Transverse colon (tissue), 4 donors: ENCODE data around the gene SYNGR1. TPM values are rescaled to one million over a fixed set of nuclear protein-coding genes. Genes with fewer than 3 reads are reported as not detected.

ENCODE experiments used
- DNase-seq: peaks from one replicate; pipeline ENCODE4 v3.0.0-alpha.2; 2019
- H3K27ac ChIP-seq, 4 donors: fragments of 200-600 bp; sonication (generic); 2 replicates each; pipeline ENCODE4 v1.5.1; 2016 to 2018; ENCODE audit warnings: inconsistent platforms in 4 of 4
- H3K27me3 ChIP-seq: fragments of 200-600 bp; sonication (generic); 2 replicates; pipeline ENCODE4 v1.5.1; 2017; ENCODE audit warnings: inconsistent platforms
- H3K36me3 ChIP-seq, 4 donors: fragments of 200-600 bp; sonication (generic); 2 replicates each; pipeline ENCODE4 v1.5.1; 2017 to 2019; ENCODE audit warnings: inconsistent platforms in 4 of 4
- H3K4me1 ChIP-seq, 4 donors: fragments of 200-600 bp; sonication (generic); 2 replicates each; pipeline ENCODE4 v1.5.1; 2017 to 2020; ENCODE audit warnings: inconsistent platforms in 4 of 4
- H3K4me3 ChIP-seq, 4 donors: fragments of 200-600 bp; sonication (generic); 1 replicate in 1 of 4; 2 replicates in 3 of 4; pipeline versions ENCODE4 v1.5.1 to v1.6.1; 2017 to 2019; ENCODE audit warnings: inconsistent platforms in 4 of 4
- H3K9me3 ChIP-seq, 2 donors: fragments of 200-600 bp; sonication (generic); 2 replicates each; pipeline ENCODE4 v1.5.1; 2017 to 2019; ENCODE audit warnings: inconsistent platforms in 2 of 2
- EP300 ChIP-seq: sonication (generic); formaldehyde crosslinking; IDR thresholded peaks from one replicate; pipeline ENCODE4 v1.6.1; 2017; ENCODE audit warnings: antibody characterized with exemption, low read depth
- POLR2A ChIP-seq: fragments of 450-650 bp; IDR thresholded peaks from one replicate; pipeline ENCODE4 v1.6.1; 2016; ENCODE audit warnings: antibody characterized with exemption, mild to moderate bottlenecking, moderate library complexity
- POLR2AphosphoS5 ChIP-seq, 3 donors: sonication (generic); formaldehyde crosslinking; IDR thresholded peaks; one replicate each; pipeline ENCODE4 v1.6.1; 2016; ENCODE audit warnings: antibody characterized with exemption in 3 of 3
- WGBS, 2 donors: methylation state at CpG; one replicate each; pipeline ENCODE4 v1.1.5; 2018; ENCODE audit warnings: low coverage in 1 of 2; 5-methylcytosine and 5-hydroxymethylcytosine counted together
- in situ Hi-C, 4 donors: fragments of 200-750 bp; cut with MboI; loops; one replicate each; pipeline versions ENCODE4 v1.15.0 to v1.15.1; 2017; ENCODE audit warnings: low sequenced_read_pairs in 3 of 4, low pct_ligation_motif_present in 1 of 4, low pct_unique_long_range_greater_than_20kb in 1 of 4
- intact Hi-C: fragments of 100-400 bp; cut with DNase I; formaldehyde crosslinking; loops from one replicate; pipeline ENCODE4 v1.15.1; 2023; ENCODE audit warnings: low total_unique reads
- total RNA-seq, 4 donors: library from RNA; depleted of rRNA; stranded (reverse); fragments of >200 nt; gene quantifications; one replicate each; pipeline ENCODE4 v1.1.0, GENCODE V29; 2016
- TF ChIP-seq, protein P1 (sequence below), 5 experiments: fragments of 200-600 bp in 3 of 5; fragments of 450-650 bp in 2 of 5; sonication (generic) in 3 of 5; IDR thresholded peaks; 1 replicate in 2 of 5; 2 replicates in 3 of 5; pipeline ENCODE4 v1.5.1; 2016 to 2017; ENCODE audit warnings: antibody characterized with exemption in 5 of 5, inconsistent platforms in 3 of 5, mild to moderate bottlenecking in 2 of 5, moderate library complexity in 1 of 5

The SYNGR1 gene
- total RNA-seq, 4 donors from 2014 or later = 6.7 to 10.5 (median 8.0) TPM

GRCh38 chr22:39365492-39365780 lies 15.6 kb downstream of the SYNGR1 start:
- H3K4me1 ChIP-seq = peaks cover 0 to 4% (median 0%) of the 10 kb centered on the region in 4 donors
- H3K4me3 ChIP-seq = no peak overlapping the region
- no peak for DNase-seq
- no peak for TF ChIP-seq EP300
- TF ChIP-seq POLR2AphosphoS5 (IDR thresholded peaks at IDR 0.05) = no peak
- no peak for TF ChIP-seq POLR2A
- TF ChIP-seq, protein P1, sequence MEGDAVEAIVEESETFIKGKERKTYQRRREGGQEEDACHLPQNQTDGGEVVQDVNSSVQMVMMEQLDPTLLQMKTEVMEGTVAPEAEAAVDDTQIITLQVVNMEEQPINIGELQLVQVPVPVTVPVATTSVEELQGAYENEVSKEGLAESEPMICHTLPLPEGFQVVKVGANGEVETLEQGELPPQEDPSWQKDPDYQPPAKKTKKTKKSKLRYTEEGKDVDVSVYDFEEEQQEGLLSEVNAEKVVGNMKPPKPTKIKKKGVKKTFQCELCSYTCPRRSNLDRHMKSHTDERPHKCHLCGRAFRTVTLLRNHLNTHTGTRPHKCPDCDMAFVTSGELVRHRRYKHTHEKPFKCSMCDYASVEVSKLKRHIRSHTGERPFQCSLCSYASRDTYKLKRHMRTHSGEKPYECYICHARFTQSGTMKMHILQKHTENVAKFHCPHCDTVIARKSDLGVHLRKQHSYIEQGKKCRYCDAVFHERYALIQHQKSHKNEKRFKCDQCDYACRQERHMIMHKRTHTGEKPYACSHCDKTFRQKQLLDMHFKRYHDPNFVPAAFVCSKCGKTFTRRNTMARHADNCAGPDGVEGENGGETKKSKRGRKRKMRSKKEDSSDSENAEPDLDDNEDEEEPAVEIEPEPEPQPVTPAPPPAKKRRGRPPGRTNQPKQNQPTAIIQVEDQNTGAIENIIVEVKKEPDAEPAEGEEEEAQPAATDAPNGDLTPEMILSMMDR (IDR thresholded peaks at IDR 0.05) = no peak
- H3K27me3 ChIP-seq = no peaks in the 10 kb centered on the region
- in situ Hi-C loops (no loop called here), intact Hi-C loops (no loop called here)
- no peaks in the 10 kb centered on the region for H3K36me3 ChIP-seq
- H3K27ac ChIP-seq = no peak overlapping the region
- H3K9me3 ChIP-seq = no peaks in the 10 kb centered on the region
- 74% methylated on average over 3 of the region's 3 CpGs; no CpG with 5 or more reads in 1 of the 2 donors for WGBS, 2 donors

- H3K36me3 ChIP-seq = no peaks in the 10 kb centered on the region
- WGBS, 2 donors = 74 to 83% methylated on average over 2 to 9 of the region's 9 CpGs
- no peak overlapping the region for H3K4me3 ChIP-seq
- TF ChIP-seq EP300 (no peak), POLR2A (no peak), POLR2AphosphoS5 (IDR thresholded peaks at IDR 0.05) (no peak)
- TF ChIP-seq, protein P1 (IDR thresholded peaks at IDR 0.05) = no peak
- intact Hi-C loops (no loop called here), in situ Hi-C loops (no loop called here)
- no peak overlapping the region for H3K27ac ChIP-seq
- H3K9me3 ChIP-seq = no peaks in the 10 kb centered on the region
- no peaks in the 10 kb centered on the region for H3K27me3 ChIP-seq
- H3K4me1 ChIP-seq = peaks cover 0 to 4% (median 0%) of the 10 kb centered on the region in 4 donors
- no peak for DNase-seq
These were observed 17.2 kb downstream of the SYNGR1 start for GRCh38 chr22:39367035-39367434.

DNA sequence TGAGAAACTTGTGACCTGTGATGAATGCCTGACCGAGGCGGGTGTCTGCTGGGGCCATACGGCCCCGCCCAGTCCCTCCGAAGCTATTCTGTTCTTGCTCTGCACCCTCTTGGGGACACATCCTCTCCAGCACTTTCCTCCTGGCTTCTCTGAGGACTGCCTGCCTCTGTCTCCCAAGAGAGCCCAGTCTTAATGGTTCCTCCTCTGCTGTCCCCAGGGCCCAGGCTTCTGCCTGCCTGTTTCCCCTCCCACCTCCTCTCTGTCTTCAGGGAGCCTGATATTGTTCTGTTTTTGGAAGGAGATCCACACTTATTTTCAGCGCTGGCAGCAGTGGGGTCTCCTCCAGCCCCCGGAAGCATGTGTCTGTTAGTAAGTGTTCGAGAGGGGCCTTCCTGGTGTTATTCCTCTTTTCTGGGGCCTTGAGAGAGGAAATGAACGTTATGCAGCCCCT lies 18.7 kb downstream of the SYNGR1 start:
- DNase-seq = no peak
- WGBS, 2 donors = 80% methylated on average over 9 of the region's 9 CpGs; no CpG with 5 or more reads in 1 of the 2 donors
- in situ Hi-C loops (no loop called here), intact Hi-C loops (no loop called here)
- no peaks in the 10 kb centered on the region for H3K27me3 ChIP-seq
- no peaks in the 10 kb centered on the region for H3K36me3 ChIP-seq
- H3K9me3 ChIP-seq = no peaks in the 10 kb centered on the region
- H3K4me1 ChIP-seq = peaks cover 0 to 4% (median 0%) of the 10 kb centered on the region in 4 donors
- TF ChIP-seq, protein P1 (IDR thresholded peaks at IDR 0.05) = no peak
- TF ChIP-seq POLR2AphosphoS5 (IDR thresholded peaks at IDR 0.05) (no peak), POLR2A (no peak), EP300 (no peak)
- H3K4me3 ChIP-seq = no peak overlapping the region
- H3K27ac ChIP-seq = no peak overlapping the region

GRCh38 chr22:39369186-39369585 lies 19.4 kb downstream of the SYNGR1 start:
- H3K9me3 ChIP-seq = no peaks in the 10 kb centered on the region
- H3K27me3 ChIP-seq = no peaks in the 10 kb centered on the region
- no peaks in the 10 kb centered on the region for H3K36me3 ChIP-seq
- intact Hi-C loops (no loop called here), in situ Hi-C loops (no loop called here)
- no peak overlapping the region for H3K27ac ChIP-seq
- peaks cover 0 to 4% (median 0%) of the 10 kb centered on the region in 4 donors for H3K4me1 ChIP-seq
- 96% methylated on average over 6 of the region's 6 CpGs; no CpG with 5 or more reads in 1 of the 2 donors for WGBS, 2 donors
- H3K4me3 ChIP-seq = no peak overlapping the region
- TF ChIP-seq EP300 = no peak
- TF ChIP-seq, protein P1 (IDR thresholded peaks at IDR 0.05) = no peak
- no peak for TF ChIP-seq POLR2AphosphoS5 (IDR thresholded peaks at IDR 0.05)
- no peak for TF ChIP-seq POLR2A
- no peak for DNase-seq
